NCI-H524 treated with DMSO at 0.1 percent for 48 hours (cell line): ENCODE results near the gene SH3BP5L.
"Not testable (repeated sequence)": the region's sequence is repeated elsewhere in the genome, so short reads cannot be mapped to it uniquely, and the experiment has no call there.

Experiments
- DNase-seq: peaks from one replicate; lab custom pipeline; 2025; lab: John Stamatoyannopoulos, UW

The SH3BP5L gene

DNA sequence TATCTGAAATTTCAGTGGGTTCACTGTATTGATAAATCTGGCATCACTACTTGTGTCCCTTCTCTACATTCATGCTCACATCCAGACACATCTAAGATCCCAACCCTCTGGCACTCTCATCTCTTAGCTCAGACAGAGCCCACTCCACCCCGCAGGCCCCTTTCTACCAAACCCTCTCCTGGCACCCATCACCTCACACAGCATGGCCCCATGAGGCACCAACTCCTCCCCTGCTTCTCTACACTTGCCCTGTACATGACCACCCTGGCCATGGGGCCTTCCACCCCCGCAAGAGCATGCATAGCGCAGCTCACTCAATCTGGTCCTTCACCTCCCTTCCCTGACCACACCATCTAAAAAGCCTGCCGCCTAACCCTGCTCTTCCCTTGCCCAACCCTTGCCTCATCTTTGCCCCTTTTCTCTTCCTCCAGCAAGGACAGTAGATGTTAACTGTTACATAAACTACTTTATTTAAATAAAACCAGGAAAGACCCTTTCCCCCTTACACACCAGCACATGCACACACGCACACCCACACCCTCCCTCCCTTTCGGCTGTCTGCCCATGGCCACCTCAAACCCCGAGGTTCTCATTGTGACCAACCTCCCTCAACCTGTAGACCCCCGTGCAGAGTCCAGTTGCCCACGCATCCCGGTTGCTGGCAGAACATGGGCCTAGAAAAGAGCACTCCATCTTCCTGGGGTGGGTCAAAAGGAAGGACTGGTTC lies 15.6 kb downstream of the SH3BP5L start:
- no peak for DNase-seq

DNA sequence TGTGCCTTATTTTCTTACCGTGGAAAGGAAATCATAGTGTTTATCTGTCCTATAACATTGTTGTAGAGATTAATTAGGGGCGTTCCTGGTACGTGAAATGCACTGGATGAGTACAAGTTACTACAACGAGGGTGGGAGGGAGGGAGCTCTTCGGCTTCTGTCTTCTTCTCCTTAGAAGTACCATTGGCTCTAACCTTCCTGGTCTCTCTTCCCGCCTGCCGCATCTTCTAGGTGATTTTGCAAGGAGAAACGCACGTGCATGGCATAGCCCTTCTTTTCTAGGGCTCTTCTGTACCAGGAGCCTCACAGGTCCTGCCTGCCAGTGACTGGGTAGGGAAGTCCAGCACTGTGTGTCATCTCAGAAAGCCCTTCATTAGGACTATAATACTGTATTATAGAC lies 16.8 kb downstream of the SH3BP5L start:
- no peak for DNase-seq

DNA sequence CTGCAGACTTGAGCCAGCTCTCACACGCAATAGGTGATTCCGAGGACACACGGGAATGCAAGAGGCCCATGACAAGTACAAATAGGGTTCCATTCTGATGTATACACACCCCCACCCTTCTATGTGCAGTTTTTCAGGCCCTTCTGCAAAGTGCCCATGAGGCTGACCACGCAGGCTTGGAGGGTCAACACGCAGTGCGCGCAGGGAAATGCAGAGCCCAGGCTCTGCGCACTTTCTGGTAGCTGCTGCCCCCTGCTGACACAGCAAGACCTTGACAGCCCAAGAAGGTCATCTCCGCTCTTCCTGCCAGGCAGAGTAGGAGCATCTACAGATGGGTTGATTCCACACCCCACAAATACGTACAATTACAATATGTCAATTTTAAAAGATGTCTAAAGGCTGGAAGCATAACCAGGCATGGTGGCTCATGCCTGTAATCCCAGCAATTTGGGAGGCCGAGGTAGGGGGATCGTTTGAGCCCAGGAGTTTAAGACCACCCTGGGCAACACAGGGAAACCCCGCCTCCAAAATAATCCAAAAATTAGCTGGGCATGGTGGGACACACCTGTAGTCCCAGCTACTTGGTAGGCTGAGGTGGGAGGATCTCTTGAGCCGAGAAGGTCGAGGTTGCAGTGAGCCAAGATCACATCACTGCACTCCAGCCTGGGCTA lies 18.5 kb downstream of the SH3BP5L start:
- DNase-seq, result no peak

DNA sequence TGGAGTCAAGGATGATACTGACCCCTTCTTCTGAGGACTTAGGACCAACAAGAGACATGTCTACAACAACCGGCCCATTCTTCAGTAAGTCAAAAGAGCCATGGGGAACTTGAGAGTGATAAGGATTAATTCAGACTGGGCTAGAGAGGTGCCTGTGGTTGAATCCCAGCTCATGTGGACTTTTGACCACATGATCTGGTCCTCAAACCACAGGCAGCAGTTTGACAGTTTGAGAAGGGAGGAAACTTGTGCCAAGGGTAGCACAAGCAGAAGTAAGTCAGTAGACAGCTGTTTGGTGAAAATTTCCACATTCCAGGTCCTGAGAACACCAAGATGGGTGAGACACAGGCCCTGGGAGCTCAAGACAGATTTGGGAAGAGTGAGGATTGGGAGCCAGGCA lies 19.8 kb downstream of the SH3BP5L start:
- no peak for DNase-seq

DNA sequence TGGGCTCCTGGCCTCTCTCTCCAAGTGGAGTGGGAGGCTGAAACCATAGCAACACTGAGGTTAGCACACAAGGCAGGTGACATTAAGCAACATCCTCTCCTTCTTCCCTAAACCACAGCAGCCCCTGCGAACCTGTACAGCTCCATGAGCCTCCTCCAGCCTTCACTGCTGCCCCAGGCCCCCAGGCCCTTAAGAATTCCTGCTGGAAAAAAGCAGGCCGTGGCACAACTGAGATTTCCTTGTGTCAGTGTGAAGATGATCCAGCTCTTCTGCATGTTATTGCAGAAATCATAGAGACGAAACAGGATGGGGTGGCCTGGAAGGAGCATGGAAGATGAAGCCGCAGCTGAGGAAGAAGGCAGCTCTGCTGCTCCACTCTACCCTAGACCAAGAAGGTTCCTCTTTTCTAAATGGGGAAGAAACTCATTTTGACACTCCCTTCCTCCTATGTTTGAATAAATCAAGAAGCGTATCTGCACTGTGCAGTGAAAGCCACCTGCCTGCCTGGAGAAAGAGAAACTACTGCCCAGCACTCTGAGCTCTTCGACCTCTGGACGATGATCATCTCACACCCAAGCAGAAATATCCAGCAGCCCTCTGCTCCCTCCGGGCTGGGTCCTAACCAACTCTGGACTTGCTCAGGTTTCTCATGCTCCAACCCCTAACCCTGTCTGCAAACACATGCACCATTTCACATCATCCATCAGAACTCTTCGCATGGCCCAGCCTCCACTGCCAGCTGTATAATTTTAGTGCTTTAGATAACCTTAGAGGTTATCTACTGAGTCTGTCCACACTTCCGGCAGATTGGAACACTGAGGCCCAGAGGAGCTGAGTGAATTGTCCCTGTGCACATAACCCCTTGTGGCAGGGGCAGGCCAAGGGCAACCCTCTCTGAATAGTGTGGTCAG lies 20.7 kb downstream of the SH3BP5L start:
- no peak for DNase-seq

DNA sequence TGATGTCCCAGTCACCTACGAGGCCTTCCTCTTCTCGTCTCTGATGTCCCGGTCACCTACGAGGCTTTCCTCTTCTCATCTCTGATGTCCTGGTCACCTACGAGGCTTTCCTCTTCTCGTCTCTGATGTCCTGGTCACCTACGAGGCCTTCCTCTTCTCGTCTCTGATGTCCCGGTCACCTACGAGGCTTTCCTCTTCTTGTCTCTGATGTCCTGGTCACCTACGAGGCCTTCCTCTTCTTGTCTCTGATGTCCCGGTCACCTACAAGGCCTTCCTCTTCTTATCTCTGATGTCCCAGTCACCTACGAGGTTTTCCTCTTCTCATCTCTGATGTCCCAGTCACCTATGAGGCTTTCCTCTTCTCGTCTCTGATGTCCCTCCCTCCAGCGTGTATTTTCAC lies 22.2 kb downstream of the SH3BP5L start:
- not testable (repeated sequence) for DNase-seq

DNA sequence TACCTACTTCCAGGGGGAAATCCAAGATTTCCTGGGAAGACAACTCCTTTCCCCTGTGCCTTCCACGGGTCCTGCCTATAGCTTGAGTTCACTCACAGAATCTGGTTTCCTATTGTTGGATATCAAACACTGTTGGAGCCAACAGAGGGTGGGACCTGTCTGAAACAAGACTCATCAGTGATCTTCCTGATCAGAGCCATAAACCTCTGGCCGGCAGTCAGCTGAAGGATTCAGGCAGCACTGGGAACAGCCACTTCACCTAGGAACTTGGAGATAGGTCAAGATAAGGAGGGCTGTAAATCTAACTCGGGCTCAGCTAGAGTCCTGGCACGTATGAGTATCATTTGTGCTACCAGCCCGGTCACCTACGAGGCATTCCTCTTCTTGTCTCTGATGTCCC lies 23.3 kb downstream of the SH3BP5L start:
- DNase-seq, result no peak

DNA sequence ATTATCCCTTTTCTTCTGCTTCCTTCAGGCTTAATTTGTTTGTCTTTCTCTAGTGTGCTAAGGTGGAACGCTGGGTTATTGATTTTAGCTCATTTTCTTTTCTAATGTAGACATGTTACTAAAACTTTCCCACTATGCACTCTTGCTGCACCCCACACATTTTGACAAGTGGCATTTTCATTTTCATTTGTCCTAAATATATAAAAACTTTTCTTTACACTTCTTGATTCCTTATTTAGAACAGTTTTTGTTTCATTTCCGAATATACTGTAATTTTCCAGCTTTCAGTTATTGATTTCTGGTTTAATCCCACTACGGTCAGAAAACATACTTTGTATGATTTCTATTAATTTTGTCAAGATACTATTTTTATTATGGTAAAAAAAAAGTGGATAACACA lies 25.3 kb downstream of the SH3BP5L start:
- no peak for DNase-seq

DNA sequence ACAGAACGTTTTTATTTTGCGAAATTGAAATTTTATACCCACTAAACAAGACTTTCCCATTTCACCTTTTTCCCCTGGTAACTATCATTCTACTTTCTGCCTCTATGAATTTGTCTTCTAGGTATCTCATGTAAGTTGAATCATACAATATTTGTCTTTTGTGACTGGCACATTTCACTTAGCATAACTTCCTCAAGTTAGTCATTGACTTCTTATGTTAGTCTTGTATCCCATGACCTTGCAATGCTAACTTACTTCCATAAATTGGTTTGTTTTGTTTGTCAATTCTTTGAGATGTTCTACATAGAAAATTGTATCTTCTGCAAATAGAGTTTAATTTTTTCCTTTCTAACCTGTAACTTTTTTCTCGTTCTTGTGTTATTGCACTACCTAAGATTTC lies 26.9 kb downstream of the SH3BP5L start:
- DNase-seq, result no peak

DNA sequence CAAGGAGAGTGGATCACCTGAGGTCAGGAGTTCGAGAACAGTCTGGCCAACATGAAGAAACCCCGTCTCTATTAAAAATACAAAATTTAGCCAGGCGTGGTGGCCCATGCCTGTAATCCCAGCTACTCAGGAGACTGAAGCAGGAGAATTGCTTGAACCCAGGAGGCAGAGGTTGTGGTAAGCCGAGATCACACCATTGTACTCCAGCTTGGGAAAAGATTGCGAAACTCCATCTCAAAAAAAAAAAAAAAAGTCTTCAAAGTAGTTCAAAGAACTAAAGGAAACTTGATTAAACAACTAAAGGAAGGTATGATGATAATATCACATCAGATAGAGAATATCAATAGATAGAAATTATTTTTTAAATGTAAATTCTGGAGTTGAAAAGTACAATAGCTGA lies 31.1 kb downstream of the SH3BP5L start:
- DNase-seq, result not testable (repeated sequence)

DNA sequence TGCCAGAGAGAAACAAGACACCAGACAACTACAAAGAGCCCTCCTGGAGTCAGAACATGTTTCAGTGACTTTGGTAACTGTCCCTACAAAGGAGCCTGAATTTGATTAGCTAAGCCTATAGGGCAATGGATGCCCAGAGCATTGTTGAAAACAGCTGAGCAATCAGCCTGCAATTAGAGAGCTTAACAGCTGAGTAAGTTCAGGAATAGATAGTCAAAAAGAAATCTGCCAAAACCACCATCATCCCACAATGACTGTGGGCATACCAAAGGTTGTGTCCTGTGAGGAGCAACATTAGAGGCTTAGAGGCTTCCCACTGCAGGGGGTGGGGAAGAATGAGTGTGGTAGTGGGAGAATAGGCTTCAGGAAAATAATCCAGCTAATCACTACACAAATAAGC lies 32.1 kb downstream of the SH3BP5L start:
- DNase-seq, result no peak

DNA sequence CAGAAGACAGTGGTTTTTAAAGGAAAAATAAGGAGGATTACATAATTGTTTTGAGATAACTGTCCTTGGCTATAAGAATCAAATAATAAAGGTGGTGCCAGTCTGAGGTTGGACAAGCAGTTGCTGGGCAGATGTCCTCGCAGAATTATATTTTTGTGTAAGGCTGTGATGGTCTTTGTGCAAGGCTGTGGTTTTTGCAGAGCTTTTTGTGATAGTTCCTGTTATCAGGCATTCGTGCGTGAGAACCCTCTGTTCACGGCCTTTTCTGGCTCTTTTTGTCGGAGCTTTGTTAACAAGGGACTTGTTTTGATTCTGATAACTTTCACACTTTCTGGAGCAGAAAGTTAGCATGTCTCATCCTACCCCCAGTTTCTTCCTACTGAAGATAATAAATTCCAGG lies 33.4 kb downstream of the SH3BP5L start:
- DNase-seq, result no peak

DNA sequence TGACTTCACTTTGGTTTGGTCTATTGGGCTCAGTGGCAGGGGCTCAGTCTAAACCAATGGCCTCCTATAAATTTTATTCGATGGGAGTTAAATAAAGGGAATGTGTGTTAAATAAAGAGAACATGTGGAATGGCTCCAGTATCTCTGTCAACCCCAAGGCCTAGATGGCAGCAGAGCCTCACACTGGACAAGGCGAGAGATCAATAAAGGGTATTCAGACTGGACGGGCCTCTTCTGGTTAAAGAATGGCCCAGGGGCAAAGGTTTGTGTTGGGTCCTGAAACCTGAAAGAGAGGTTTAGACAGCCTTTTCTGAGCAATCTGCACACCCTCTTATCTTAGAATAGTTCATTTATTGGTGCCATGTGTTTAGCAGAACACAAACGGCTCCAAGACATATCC lies 34.7 kb downstream of the SH3BP5L start:
- DNase-seq, result no peak

DNA sequence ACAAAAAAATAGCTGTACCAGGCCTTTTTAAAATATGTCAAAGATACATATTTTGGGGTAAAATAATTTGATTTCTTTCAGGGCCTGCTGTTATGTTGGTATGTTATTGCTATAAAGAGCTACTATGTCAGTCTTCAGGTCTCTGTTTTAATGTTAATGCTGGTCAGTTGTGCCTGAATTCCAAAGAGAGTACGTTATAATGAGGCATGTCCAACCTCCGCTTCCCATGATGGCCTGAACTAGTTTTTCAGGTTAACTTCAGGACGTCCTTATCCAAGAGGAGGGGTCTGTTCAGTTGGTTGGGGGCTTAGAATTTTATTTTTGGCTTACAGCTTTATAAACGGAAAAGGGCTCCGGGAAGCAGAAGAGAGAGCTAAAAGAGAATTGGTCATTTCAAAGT lies 35.3 kb downstream of the SH3BP5L start:
- DNase-seq, result no peak

DNA sequence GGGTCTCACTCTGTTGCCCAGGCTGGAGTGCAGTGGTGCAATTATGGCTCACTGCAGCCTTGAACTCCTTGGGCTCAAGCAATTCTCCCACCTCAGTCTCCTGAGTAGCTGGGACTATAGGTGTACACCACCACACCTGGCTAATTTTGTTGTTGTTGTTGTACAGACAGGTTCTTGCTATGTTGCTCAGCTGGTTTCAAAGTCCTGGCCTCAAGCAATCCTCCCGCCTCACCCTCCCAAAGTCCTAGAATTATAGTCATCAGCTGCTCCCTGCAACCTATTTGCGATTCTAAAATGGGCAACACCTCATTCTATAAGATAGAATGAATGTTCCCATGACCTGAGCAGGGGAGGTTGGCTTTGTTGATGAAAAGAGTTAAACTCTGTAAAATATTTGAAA lies 36.4 kb downstream of the SH3BP5L start:
- DNase-seq, result not testable (repeated sequence)

DNA sequence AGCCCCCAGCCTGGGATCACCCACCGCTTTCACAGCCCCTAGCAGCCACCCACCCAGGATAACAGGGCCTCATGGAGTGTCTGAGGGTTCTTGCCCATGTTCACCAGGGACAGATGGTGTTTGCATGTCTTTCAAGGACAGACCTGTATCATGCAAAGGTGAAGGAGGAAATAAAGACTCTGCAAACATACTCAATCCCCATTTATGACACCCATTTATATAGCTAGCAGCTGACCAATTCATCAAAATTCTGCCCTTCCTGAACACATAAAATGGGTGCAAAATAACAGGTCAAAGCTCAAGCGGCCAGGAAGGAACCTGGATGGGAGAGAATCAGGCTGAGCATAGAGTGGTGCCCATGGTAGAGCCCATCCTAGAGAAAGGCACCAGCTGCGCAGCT lies 37.4 kb downstream of the SH3BP5L start:
- no peak for DNase-seq

DNA sequence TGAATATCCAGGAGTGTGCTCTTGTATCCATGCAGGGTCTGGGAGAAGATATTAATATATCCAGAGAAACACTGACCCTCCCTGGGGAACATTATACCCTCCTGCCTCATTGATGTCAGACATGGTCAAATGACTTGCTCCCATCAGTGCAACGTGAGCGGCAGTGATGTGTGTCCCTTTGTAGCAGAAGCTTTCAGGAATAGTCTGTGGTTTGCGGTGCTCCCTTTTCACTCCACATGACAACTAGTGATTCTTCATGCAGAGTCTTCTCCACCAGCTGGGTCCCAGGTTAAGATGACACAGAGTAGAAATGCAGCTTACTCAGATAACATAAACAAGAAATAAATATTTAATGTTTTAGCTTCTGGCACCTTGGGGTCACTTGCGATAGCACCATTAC lies 38.3 kb downstream of the SH3BP5L start:
- DNase-seq, result no peak

DNA sequence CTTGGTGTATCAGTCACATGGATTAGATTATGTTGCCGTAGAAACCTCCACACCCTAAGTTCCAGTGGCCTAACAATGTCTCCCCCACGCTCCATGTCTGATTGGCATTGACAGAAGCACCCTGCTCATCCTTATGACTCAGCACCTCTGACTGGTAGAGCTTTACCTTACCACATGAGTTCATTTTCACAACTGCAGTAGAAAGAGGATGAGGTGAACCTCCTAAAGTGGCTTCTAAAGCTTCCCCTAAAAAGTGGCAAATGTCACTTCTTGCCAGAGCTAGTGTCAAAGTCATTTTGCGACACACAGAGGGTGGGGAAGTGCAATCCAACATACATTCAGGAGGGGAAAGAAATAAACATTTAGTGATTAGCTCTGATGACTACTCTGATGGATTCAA lies 39.6 kb downstream of the SH3BP5L start:
- no peak for DNase-seq

DNA sequence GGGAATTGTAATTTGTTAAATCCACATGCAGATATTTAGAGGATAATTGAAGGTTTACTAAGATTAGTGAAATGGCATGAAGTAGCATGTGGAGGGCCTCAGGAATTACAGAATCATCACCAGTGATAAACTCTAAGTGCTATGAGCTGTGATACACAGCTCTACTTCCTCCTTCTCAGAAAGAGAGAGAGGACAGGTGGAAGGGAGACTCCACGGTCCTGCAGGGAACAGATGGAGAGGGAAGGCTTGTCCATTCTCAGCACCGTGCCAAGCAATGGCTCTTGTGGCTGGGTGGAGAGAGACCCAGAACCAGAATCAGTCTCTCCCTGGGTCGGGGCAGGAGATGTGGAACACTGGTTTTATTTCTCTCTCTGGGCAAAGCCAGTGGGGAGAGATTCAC lies 42.3 kb downstream of the SH3BP5L start:
- DNase-seq, result no peak

DNA sequence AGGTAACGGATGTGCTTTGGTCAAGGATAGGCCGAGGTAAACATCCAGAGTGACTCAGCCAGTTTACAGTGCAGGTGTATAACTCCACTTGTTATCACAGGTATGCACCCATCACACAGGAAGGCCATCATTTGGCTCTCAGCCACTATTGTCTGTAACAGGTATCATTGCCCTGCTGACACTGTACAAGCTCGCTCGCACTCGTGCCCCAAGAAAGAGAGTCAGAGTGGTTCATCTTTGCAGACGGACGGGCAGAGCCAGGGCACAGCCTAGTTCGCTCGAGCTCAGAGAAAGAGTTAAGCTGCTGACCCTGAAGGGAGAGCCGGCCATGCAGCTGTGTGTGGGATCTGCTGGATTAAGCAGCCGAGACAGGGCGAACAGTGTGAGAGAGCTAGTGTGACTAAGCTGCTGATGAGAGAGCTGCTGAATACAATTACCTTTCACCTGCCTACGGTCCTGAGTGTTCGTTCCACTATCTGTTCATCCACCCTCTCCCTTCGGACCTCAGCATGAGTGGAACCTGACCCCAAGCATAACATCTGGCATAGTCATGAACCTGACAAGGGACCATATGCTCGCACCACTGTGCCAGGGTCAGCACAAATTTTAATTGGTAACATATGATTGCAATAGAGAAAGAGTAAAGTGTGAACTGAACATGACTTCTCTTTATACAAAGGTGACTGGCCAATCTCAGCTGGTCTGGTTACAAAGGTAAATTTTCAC lies 43.1 kb downstream of the SH3BP5L start:
- no peak for DNase-seq

DNA sequence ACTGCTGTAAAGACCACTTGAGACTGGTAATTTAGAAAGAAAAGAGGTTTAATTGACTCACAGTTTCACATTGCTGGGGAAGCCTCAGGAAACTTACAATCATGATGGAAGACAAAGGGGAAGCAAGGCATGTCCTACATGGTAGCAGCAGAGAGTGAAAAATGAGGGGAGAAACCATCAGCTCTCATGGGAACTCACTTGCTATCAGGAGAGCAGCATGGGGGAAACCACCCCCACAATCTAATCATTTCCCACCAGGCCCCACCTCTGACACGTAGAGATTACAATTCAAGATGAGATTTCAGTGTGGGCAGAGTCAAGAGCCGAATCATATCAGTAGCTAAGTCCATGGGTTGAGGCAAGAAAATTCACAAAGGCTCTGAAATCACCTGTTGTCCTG lies 46.4 kb downstream of the SH3BP5L start:
- no peak for DNase-seq

DNA sequence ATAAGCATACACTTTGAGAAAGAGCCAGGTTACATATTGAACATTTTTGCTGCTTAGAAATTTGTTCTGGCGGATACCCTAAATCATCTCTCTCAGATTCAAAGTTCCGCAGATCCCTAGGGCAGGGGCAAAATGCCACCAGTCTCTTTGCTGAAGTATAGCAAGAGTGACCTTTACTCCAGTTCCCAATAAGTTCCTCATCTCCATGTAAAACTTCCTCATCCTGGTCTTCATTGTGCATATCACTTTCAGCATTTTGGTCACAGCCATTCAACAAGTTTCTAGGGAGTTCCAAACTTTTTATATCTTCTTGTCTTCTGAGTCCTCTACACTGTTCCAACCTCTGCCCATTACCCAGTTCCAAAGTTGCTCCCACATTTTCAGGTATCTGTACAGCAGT lies 46.8 kb downstream of the SH3BP5L start:
- no peak for DNase-seq
